Measurements from ENCODE around the gene PUS7. TPM values are rescaled to one million over a fixed set of nuclear protein-coding genes. Genes with fewer than 3 reads are reported as not detected.

PUS7 gene
- total and polyA plus RNA-seq, 2 of the 8 experiments (the other 6 are each of a cell fraction or from before 2014, with no cell fraction given), result 18.9 to 65.2 TPM

GRCh38 chr7:105470090-105470489, 52.0 kb downstream of the PUS7 start:
- Histone ChIP-seq H2AK5ac (ENCODE audit: low read depth, low read length) (no peak overlapping the region), H3K9ac (replicated peaks in 1 of 4; ENCODE audit: extremely low read depth in 1 of 4, low read depth in 3 of 4, low read length in 3 of 4) (no peak overlapping the region), H3K79me1 (ENCODE audit: low read depth, low read length) (no peaks in the 10 kb centered on the region), H4K8ac (ENCODE audit: extremely low read depth, insufficient read depth, low read length) (no peak overlapping the region), H3K27me3 (replicated peaks in 1 of 4; ENCODE audit: control insufficient read depth in 3 of 4, extremely low read depth in 1 of 4, insufficient read depth in 3 of 4, low read length in 3 of 4) (no peaks in the 10 kb centered on the region), H4K20me1 (replicated peaks in 1 of 2; ENCODE audit: control insufficient read depth in 1 of 2, insufficient read depth in 2 of 2, low read length in 2 of 2) (no peaks in the 10 kb centered on the region), H2BK5ac (ENCODE audit: low read depth, low read length) (no peak overlapping the region), H3K23ac (ENCODE audit: insufficient read length) (no peak overlapping the region), H3K23me2 (ENCODE audit: low read depth, low read length) (no peaks in the 10 kb centered on the region), H4K5ac (ENCODE audit: insufficient read length, low read depth, low read length) (no peak overlapping the region), H3K4me2 (ENCODE audit: insufficient read depth in 1 of 2, low read depth in 2 of 2, low read length in 2 of 2) (no peak overlapping the region), H4K91ac (replicated peaks; ENCODE audit: insufficient read length, low read length) (no peak overlapping the region), H3K9me3 (ENCODE audit: insufficient read depth in 2 of 2, low read depth in 1 of 2, low read length in 1 of 2) (no peaks in the 10 kb centered on the region), H2BK20ac (ENCODE audit: low read length) (no peak overlapping the region), H2BK15ac (ENCODE audit: low read length) (no peak overlapping the region), H2AFZ (ENCODE audit: low read length) (no peak overlapping the region), H3K27ac (ENCODE audit: low read depth, low read length) (no peak overlapping the region), H2BK12ac (ENCODE audit: low read depth, low read length) (no peak overlapping the region), H3K18ac (ENCODE audit: extremely low read depth, low read length) (no peak overlapping the region), H3K4ac (replicated peaks; ENCODE audit: insufficient read length, low read depth, low read length) (no peak overlapping the region), H3K36me3 (ENCODE audit: control insufficient read depth in 2 of 4, insufficient read depth in 4 of 4, low read length in 3 of 4) (peaks cover 0 to 32% (median 12%) of the 10 kb centered on the region in 4 experiments; a peak in 7 of 8 replicates), H3K4me1 (replicated peaks in 1 of 4; ENCODE audit: control insufficient read depth in 3 of 4, insufficient read depth in 4 of 4, low read length in 3 of 4) (no peaks in the 10 kb centered on the region), H3K79me2 (ENCODE audit: control insufficient read depth in 1 of 2, insufficient read depth in 2 of 2, low read length in 2 of 2) (no peaks in the 10 kb centered on the region), H2BK120ac (replicated peaks; ENCODE audit: low read depth, low read length) (no peak overlapping the region), H3K14ac (ENCODE audit: insufficient read length) (no peak overlapping the region), H3K4me3 (ENCODE audit: extremely low read depth in 1 of 4, insufficient read depth in 2 of 4, low read depth in 3 of 4, low read length in 4 of 4) (no peak overlapping the region), H3K56ac (replicated peaks; ENCODE audit: insufficient read length, low read depth, low read length) (no peak overlapping the region)
- no peak for TF ChIP-seq CBX8 (IDR thresholded peaks at IDR 0.05; ENCODE audit: borderline replicate concordance, low read depth, low read length)
- 94% methylated on average over 3 of the region's 3 CpGs; no CpG with 5 or more reads in 1 of the 2 experiments for WGBS, 2 experiments (ENCODE audit: extremely low coverage in 1 of 2, insufficient coverage in 1 of 2, insufficient read length in 1 of 2, insufficient replicate concordance in 2 of 2, low coverage in 1 of 2, low lambda C conversion rate in 2 of 2, missing lambda C conversion rate in 1 of 2)
- DNase-seq (ENCODE audit: low read depth in 1 of 2, low spot score in 2 of 2), result no peak
- ChIA-PET POLR2A (ENCODE audit: partially characterized antibody) (no interaction called here), CTCF (ENCODE audit: partially characterized antibody) (interaction anchor here (2.5 kb wide), 1 partner anchor 40 kb away, joined by 9 read pairs; no protein-coding TSS in a partner anchor)
- FAIRE-seq, result no peak
